Measurements from ENCODE around the gene CHRNA4. TPM values are rescaled to one million over a fixed set of nuclear protein-coding genes. Genes with fewer than 3 reads are reported as not detected.

Gene CHRNA4
- total RNA-seq, 1 donor from 2014 or later = 0.20 TPM

DNA sequence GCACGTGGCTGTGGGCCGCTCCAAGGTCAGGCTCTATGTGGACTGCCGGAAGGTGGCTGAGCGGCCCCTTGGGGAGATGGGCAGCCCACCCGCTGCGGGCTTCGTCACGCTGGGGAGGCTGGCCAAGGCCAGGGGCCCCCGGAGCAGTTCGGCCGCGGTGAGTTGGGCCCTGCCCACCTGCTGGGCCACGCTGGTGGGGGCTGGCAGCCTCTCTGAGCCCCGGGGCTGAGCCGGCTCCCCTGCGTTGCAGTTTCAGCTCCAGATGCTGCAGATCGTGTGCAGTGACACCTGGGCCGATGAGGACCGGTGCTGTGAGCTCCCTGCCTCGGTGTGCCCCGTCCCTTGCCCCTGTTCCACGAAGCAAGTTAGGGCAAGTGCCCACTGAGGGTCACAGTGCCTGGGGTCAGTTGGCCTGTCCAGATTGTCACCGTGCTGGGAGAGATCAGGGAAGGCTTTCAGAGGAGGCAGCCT lies 41.1 kb downstream of the CHRNA4 start:
- no peak for DNase-seq

DNA sequence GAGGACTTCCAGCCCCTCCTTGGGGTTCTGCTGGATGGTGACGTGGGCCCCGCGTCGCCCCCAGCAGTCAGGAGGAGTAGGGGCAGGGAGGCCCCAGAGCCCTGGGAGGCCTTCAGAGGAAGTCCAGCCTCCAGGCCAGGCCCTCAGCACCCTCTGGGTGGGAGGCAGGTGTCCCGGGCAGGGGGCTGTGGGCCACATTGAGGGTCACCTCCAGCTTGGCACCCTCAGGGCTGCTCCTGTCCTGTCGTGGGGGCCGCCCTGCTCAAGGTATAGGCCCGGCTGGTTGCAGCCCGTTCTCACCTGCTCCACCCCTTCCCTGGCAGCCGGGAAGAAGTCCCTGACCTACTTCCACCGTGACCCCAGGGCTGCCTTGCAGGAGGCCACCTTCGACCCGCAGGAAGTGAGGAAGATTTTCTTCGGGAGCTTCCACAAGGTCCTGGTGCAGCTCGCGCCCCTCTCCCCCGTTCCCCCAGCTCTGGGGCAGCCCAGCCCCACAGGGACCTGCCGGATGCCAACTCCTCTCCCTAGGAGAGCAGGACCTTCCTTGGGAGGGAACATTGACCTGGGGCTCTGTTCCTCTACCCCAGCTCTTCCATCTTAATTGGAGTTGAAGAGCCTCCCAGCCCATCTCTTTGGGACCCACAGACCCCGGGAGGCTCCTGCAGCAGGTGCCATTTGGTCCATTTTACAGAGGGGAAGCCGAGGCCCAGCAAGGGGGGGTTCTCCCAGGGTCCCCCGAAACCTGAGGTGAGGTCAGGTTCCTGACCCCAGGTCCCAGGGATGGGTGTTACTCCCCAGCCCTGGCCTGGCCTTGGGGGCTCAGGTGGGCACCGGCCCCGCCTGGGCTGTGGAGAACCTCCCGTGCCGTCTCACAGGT lies 41.7 kb downstream of the CHRNA4 start:
- no peak for DNase-seq

DNA sequence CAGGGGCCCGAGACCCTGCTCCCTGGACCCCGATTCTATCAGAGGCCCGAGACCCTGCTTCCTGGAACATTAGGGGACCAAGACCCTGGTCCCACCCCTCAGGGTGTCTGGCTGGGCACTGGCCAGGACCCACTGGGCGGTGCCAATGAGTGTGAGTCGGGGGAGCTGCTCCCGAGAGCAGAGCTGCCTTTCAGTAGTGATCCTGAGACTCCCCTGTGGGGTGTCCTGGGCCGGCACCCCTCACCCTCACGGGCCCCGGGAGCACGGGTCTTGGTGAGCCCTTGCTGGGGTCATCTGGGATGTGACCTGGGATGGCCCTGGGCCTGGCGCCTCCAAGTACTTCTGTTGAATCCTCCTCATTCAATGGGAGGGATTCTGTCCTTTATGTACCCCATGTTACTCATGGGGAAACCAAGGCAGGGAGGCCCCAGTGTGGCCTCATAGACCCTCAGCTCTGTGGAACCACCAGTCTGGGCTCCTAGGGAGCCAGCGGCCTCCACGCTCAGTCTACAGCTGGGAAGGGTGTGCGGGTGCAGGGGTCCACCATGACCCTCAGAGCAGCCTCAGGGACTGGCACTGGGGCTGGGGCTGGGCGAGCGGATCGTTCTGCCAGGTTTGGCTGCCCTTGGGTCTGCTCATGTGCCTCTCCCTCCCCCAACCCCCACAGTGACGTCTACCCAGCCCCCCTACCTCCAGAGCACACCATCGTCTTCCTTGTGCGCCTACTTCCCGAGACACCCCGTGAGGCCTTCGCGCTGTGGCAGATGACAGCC lies 42.6 kb downstream of the CHRNA4 start:
- DNase-seq = no peak

DNA sequence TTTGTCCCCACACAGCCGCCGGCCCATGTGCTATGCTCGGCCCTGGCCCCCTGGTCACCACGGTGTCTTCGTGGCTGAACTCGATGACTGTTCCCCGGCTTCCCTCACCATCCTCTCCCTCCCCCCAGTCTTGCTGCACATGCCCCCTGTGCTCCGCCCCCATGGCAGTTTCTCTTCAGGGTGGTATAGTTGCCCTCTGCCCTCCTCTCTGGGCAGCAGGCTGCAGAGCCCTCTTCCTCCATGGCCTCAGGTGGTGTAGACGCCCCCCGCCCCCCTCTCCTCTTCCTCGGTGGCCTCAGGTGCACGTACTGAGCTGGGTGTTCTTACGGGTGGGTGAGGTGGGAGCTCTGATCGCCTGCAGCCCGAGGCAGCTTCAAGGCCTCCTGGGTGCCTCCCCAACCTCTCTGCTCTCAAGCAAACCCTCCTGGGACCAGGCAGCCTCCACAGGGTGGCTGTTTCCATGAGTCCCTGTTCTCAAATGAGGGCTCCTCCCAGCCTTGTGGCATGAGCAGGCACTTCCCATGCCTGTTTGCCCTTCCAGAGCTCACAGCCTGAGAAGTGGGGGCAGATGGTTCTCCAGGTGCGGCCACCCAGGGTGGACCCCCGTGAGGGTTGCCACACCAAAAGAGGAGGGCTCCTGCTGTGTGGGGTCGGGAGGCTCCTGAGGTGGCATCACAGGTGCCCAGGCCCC lies 43.4 kb downstream of the CHRNA4 start:
- no peak for DNase-seq

DNA sequence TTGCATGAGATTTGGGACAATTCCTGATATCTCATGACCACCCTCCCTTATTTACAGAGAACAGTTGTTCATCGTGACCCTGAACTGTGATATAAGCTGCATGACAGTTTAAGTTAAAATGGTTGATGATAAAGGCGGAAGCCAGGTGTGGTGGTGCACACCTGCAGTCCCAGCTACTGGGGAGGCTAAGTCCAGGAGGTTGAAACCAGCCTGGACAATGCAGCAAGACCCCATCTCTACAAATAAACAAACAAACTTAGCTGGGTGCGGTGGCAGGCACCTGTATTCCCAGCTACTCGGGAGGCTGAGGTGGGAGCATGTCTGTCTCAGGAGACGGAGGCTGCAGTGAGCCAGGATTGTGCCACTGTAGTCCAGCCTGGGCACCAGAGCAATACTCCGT lies 44.1 kb downstream of the CHRNA4 start:
- DNase-seq = no peak

DNA sequence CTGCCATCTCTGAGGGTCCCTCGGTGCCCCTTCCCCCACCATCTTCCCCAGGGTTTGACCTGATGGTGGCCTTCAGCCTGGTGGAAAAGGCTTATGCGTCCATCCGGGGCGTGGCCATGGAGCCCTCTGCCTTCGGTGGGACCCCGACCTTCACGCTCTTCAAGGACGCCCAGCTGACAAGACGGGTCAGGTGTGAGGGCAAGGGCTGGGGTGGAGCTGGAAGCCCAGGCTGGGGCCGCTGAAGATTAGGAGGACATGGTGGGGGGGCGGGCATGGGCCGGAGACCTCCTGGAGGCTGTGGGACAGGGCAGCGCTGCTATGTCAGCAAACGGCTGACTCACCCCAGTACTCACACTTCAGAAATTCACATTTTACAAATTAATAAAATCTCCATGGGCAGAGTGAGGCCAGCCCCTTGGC lies 44.6 kb downstream of the CHRNA4 start:
- DNase-seq = no peak

DNA sequence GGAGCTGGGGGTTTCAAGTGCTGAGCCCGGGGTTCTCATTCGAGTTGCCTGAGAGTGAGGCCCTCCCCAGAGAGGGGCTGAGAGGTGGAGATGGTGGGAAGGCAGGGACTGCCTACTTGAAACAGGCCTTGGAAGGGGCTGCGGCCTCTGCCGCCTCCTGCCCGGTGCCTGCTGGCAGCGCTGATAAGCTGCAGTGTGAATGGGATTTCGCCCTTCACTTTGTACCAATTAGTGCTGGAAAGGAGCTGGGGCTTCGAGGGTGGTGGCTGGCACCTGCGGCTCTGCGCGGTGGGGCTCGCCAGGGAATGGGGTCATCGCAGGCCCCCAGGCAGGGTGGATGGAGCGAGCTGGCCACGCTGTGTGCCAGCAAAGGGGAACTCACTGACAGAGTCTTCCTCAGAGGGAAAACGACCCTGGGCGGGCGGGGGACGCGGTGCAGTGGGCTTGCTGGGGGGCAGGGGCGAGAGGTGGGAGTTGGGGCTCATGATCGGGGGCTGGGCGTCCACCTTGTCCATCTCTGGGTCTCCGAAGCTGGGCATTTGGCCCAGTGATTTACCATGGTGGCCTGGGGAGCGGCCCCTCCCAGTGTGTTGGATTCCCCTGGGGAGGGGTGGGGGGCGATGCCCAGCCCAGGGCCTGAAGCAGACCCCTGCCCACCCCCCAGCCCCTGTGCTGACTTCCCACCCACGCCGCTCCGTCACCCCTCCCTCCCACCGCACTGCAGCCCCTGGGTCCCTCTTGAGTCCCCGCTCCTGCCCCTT lies 45.2 kb downstream of the CHRNA4 start:
- no peak for DNase-seq

DNA sequence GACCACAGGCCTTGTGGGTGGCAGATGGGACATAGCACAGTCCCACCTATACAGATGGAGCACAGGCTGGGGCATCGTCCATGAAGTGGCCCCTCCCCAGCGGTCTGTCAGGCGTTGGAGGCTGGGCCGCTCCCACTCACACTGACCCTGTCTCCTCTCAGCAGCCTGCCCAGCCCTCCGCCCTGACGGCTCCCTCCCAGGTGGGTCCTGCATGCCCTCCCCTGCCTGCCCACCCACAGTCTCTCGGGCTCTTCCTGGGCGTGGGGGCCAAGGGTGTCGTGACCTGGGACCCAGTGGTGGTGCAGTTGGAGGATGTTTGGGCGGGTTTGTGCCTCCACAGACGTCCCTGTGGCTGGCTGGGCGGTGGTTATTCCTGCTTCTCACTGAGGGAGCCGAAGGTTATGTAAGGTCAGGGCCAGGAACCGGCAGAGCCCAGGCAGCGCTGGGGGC lies 45.9 kb downstream of the CHRNA4 start:
- DNase-seq = no peak

DNA sequence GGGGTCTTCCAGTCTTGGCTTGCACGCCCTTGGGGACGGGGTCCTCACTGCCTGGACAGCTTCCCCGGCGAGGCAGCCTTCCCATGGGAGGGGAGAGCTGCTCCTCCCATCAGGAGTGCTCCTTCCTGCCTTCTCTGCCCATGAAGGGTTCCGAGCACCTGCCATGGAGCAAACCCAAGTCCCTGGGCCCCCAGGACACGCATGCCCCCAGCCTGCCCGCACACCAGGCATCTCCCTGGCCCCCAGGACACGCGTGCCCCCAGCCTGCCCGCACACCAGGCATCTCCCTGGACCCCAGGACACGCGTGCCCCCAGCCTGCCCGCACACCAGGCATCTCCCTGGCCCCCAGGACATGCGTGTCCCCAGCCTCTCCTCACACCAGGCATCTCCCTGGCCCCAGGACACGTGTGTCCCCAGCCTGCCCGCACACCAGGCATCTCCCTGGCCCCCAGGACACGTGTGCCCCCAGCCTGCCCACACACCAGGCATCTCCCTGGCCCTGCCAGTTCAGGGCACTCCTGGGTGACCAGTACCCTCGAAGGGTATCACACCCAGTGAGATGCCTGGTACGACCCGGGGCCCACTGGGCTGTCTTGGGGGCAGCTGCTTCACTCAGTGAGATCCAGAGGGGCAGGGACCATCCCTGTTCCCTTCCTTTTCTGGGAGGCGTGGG lies 46.4 kb downstream of the CHRNA4 start:
- DNase-seq = no peak

DNA sequence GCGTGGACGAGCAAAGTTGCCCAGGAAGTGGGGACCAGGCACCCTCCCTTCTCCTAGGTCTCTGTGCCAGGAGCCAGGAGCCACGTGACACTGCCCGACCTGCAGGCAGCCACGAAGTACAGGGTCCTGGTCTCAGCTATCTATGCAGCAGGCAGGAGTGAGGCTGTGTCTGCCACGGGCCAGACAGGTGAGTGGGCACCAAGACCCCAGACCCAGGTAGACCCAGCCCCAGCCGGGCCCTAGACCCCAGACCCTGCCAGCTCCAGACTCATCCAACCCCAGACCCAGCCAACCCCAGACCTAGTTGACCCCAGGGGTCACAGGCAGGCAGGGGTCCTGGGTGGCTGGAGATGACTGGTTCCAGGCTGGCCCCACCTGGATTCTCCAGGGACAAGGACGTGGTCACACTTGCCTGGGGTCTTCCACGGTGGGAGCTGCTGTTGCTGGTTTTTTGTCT lies 47.1 kb downstream of the CHRNA4 start:
- DNase-seq = no peak

DNA sequence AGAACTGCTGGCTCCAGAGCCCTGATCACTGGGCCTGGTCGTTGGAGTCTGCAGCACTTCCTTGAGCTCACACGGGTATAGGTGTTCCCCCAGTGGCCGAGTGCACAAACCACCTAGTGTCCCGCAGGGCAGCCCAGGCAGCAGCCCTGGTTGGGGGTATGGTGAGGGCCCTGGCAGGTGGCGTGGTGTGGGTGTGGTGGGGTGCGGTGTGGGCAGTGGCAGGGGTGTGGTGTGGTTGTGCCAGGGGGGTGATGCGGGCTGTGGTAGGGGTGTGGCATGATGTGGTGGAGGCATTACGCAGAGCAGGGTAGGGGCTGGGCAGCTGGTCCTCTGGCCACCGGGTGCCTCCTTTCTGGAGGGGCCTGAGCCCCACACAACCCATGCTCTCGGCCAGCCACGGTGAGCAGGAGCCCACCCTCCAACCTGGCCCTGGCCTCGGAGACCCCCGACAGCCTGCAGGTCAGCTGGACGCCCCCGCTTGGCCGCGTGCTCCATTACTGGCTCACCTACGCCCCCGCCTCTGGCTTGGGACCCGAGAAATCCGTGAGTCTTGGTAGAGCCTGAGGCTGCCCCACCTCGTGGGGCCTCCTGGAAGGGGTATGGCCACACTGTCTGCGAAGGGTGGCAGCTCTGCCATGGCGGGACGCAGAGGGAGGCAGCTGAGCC lies 47.7 kb downstream of the CHRNA4 start:
- DNase-seq = no peak

DNA sequence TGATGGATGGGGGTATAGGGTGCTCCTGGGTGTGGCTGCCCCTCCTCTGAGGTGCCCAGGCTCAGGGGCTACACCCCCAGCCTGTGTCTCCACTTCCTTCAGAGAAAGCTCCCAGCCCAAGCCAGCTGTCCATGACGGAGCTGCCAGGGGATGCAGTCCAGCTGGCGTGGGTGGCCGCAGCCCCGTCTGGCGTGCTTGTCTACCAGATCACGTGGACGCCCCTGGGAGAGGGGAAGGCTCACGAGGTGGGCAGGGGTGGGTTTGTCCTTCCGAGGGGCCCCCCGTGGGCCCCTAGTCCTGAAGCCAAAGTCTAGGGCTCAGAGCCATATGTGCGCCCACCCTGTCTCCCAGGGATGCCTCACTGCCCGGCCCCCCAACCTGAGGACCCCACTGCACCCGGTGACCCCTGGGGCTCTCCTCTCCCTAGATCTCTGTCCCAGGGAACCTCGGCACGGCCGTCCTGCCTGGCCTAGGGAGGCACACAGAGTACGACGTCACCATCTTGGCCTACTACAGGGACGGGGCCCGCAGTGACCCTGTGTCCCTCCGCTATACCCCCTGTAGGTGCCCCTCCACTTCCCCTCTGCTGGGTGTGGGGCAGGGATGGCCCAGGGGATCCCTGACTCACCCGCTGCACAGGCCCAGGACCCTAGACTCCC lies 48.3 kb downstream of the CHRNA4 start:
- no peak for DNase-seq

DNA sequence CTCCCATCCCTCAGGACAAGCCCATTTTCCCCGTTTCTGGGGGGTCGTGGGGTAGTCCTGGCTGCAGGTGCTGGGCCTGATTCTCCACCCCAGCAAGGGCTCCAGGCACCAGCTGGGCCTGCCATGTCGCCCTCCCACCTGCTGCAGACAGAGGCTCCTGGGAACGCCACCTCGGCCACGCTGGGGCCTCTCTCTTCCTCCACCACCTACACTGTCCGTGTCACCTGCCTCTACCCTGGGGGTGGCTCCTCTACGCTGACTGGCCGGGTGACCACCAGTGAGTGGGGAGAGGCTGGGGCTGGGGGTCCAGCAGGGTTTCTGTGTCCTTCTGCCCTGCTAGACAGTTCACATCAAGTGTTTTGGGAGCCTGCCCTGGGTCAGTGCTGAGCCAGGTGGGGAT lies 48.9 kb downstream of the CHRNA4 start:
- DNase-seq = no peak

DNA sequence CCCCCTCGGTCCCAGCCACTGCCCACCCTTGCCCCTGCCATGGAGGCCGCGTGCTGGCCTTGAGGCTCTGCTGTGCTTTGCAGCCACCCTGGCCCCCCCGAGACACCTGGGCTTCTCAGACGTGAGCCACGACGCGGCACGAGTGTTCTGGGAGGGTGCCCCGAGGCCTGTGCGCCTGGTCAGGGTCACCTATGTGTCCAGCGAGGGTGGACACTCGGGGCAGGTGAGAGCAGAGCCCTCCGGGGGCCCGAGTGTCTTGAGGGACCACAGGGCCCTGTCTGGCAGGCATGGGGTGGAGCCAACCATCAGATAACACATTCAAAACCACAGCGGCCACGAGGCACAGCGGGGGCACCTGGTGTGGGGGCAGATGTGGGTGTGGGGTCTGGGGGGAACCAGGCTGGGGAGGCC lies 49.3 kb downstream of the CHRNA4 start:
- no peak for DNase-seq

DNA sequence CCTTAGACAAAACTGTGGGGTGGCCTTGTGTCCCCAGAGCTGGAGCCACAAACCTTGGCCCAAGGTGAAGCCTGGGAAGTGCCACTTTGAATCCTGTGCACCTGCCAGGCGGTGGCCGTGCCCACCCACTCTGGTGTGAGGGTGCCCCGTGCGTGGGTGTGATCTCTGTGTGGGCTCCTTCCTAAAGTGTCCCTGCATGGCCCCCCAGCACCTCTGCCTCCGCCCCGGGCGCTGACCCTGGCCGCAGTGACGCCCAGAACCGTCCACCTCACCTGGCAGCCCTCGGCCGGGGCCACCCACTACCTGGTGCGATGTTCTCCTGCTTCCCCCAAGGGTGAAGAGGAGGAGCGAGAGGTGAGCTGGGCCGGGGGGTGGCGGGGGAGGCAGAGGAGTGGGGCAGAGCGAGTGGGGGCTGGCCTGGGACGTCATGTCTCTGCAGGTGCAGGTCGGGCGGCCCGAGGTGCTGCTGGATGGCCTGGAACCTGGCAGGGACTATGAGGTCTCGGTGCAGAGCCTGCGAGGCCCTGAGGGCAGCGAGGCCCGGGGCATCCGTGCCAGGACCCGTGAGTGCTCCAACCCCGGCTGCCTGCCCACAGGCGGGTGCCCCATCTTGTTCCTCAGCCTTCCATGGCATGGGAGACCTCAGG lies 49.8 kb downstream of the CHRNA4 start:
- no peak for DNase-seq

DNA sequence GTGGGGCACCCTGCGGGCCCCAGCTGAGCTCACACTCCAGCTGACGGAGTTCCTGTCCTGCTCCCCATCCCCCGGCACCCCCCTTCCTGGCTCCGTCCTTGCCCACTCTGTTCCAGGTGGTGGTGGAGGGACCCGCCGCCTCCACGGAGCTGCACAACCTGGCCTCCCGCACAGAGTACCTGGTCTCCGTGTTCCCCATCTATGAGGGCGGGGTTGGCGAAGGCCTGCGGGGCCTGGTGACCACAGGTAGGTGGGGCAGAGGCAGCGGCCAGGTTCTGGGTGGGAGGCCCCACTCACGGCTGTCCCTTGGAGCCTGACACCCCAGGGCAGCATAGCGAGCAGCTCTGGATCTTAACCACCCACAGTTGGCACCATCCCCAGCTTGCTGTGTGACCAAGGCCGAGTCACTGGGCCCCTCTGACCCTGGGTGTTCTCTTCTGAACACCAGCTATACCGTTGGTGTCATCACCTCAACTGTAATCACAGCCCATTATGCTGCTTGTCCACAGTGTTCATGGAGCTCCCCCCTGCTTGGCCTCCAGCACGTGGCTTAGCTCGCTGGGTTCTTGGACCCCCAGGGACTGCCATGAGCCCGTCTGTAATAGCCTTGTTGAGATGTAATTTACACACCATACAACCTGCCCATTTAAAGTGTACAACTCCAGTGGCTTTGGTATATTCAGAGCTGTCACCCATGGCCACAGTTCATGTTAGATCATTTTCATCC lies 50.7 kb downstream of the CHRNA4 start:
- DNase-seq = no peak

DNA sequence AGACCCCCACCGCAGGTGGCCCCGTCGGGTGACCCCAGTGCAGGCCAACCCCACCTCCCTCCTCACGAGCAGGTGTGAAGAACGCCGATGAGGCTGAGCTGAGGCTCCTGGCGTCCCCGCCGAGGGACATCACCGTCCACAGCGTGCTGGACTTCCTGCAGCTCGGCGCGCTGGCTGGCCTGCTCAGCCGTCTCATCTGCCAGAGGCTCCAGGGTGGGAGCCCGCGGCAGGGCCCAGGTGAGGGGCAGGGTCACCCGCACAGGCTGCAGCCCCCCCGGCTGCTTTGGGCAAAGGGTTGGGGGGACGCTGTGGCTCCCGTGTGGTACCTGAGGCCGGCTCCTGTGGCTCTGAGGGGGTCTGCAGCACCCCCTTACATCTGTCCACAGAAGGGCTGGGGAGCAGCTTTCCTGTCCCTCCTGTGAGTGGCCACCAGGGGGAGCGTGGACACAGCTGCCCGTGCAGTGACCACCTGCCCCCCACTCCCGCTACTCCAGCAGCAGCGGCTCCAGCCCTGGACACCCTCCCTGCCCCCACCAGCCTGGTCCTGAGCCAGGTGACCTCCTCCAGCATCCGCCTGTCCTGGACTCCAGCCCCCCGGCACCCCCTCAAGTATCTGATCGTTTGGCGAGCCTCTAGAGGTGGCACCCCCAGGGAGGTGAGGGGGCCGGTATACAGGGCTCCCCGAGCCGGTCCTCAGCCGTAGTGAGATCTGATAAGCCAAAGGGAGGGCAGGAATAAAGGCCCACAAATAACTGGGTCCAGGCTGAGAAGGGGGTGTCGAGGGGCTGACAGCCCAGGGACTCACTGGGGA lies 51.7 kb downstream of the CHRNA4 start:
- no peak for DNase-seq
